ENCODE results near the gene TULP4.
"Not testable (repeated sequence)": the region's sequence is repeated elsewhere in the genome, so short reads cannot be mapped to it uniquely, and the experiment has no call there.

TULP4 gene

DNA sequence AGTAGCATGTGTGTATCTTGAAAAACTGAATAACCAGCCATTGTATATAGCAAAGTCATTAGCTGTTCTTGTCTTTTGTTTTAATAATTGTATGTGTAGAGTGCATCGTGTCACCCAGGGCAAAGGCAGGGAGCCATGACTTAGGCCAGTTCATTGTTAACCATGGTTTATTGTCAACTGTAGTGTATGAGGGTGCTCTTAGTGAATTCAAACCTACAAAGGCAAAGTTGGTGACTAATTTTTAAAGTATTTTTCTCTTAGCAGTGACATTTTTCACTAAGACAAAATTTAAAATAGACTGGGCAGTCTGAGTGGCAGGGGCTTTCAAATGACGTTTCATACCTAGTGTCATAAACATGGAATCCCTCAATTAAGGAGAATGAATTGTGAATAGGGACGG is 79.0 kb downstream of the TULP4 start:
- no peak for DNase-seq (ENCODE audit: low read depth)

DNA sequence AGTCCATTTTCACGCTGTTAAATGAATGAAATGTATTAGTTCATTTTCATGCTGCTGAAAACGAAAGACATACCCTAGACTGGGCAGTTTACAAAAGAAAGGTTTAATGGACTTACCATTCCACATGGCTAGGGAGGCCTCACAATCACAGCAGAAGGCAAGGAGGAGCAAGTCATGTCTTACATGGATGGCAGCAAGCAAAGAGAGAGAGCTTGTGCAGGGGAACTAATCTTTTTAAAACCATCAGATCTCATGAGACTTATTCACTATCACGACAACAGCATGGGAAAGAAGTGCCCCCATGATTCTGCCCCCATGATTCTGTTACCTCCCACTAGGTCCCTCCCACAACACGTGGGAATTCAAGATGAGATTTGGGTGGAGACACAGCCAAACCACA is 79.7 kb downstream of the TULP4 start:
- not testable (repeated sequence) for DNase-seq (ENCODE audit: low read depth)

DNA sequence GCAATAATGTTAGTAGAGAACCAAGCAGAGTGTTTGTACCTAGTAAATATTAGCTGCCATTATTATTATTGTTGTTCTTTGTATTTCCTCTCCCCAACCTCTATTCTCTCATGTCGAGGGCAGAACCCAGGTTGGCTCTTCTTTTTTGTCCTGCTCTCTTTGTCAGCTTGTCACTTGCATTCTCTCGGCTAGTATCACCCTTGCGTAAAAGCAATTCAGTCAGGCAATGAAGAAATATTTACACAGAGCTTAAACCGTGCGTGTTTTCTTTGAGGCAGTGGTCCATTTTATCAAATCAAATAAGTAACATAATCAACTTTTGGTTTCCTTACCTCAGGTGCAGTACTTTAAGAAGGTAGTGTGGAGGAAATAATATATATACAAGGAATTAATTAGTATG is 83.9 kb downstream of the TULP4 start:
- DNase-seq (ENCODE audit: low read depth) = no peak

DNA sequence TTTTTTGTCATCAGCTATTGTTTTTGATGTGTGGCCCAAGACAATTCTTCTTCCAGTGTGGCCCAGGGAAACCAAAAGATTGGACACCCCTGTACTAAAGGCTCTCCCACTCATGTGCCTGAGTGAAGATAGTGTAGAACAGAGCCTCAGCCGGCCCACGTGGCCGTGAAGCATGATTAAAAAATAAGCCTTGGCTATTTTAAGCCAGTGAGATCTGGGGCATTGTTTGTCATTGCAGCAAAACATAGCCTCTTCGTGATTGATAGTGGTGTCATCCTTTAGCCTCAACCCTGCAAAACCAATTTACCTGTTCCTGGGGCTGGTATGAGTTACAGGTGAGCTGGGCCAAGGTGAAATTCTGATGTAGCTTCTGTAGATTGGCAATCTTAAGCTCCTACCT is 85.3 kb downstream of the TULP4 start:
- no peak for DNase-seq (ENCODE audit: low read depth)

DNA sequence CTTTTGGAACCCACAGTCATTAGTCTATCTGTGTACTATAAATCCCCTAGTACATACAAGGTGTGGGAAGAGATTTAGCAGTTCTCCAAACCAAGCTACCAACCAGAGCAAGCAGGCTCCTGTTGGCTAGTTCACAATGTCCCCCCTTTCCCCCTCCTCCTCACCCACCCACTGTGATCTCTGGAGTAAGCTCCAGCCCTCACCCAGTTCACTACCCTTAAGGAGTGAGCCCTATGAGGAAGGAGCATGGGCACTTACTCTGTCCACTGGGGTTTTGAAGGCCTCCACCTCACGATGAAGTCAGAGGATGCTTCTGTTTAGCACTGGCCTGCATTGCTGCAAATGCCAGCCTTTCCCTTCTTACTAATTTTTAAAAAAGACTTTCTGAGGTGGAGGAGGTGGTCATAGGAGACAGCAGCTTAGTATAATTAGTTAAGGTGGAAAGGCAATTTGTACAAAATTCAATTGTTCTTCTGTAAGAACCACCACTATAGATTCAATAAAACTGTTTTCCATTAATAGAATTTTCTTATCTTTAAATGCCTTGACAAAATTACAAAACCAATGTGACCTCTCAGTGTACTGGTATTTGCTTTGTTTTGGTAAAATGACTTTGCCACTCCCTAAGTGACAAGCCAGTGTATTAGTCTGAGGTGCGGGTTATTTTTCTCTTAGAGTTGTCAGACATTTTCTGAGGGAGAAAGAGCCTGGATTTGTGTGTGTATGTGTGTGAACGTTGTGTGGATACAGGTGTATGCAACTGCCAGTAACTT is 86.2 kb downstream of the TULP4 start:
- DNase-seq (ENCODE audit: low read depth) = no peak

- DNase-seq (ENCODE audit: low read depth) = no peak
These were observed 86.9 kb downstream of the TULP4 start for GRCh38 chr6:158399040-158399700.

GRCh38 chr6:158402184-158402583 is 89.9 kb downstream of the TULP4 start:
- DNase-seq (ENCODE audit: low read depth) = no peak

- DNase-seq (ENCODE audit: low read depth) = not testable (repeated sequence)
These were observed 93.1 kb downstream of the TULP4 start for GRCh38 chr6:158405321-158405831.

DNA sequence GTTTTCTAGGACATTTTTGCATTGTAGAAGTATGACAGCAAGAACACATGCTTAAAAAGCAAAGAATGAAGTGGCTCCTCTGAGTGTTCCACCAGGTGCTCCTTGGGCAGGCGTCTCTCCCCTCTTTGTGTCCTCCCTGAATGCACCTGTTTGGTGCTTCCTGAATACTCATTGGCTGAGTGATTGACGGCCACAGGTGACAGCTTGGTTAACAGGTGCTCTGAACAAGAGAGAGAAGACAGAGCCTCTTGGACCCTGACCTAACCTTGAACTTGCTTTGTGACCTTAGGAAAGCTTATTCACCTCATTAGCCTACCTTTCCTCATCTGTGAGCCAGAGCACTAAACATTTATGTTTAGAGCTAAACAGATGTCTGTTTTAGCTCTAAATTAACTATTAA is 93.7 kb downstream of the TULP4 start:
- DNase-seq (ENCODE audit: low read depth) = no peak

- no peak for DNase-seq (ENCODE audit: low read depth)
These were observed 94.5 kb downstream of the TULP4 start for GRCh38 chr6:158406736-158407135.

DNA sequence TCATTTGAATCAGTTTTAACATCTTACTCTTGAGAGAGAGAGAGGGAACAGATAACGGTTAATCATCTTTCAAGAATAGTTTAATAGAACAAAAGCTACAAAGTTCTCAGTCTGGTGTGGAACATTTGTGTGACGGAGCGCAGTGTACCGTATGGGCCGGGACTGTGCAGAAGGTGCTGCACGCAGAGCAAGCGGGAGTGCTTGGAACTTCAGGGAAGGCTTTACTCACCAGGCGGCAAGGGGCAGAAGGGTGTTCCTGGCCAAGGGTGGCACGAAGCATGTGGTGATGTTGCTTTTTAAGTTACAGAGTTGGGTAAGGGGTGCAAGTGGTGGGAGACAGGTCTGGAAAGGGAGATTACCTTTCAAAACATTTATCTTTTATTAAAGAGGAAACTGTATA is 95.7 kb downstream of the TULP4 start:
- DNase-seq (ENCODE audit: low read depth) = no peak

DNA sequence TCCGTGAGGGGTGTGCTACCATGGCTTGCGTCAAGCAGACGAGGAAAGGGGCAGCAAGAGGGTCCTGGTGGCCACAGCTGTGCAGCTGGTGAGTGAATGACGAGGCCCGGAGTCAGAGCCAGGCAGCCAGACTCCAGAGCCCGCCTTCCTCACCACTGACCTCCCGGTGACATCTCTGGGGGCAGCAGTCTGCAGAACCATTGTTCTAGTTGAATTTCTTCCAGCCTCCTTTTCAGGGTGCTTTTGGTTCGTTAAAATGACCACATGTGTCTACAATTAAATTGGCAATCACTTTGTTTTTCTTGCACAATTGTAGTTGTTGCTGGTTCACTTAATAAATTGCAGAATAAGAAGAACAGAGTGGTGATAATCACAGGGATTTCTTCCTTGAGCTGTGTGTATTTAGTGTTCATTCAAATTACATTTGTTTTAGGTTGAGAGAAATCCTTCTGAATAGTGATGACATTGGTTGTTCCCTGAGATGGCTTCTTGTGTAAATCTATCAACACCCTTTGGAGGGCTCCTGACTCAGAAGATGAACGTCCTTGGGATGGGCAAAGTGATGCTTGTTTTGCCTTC is 96.4 kb downstream of the TULP4 start:
- DNase-seq (ENCODE audit: low read depth) = no peak

- DNase-seq (ENCODE audit: low read depth) = no peak
These were observed 97.2 kb downstream of the TULP4 start for GRCh38 chr6:158409451-158409850.

- no peak for DNase-seq (ENCODE audit: low read depth)
These were observed 98.5 kb downstream of the TULP4 start for GRCh38 chr6:158410784-158411183.

GRCh38 chr6:158411998-158412397 is 99.7 kb downstream of the TULP4 start:
- no peak for DNase-seq (ENCODE audit: low read depth)

DNA sequence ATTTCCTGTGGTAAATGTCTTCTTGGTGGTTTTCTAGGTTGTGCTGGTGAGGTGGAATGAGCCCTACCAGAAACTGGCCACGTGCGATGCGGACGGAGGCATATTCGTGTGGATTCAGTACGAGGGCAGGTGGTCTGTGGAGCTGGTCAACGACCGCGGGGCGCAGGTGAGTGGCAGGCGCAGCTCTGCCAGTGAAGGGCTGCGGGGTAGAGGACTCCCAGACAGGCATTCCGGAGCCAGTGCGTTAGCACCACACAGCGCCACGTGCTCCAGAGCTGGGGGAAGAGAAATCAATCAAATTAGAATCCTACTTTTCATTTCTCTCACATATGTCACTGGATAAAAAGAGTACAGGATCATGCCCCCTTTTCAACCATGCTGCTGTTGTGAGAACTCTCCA is 100.8 kb downstream of the TULP4 start:
- DNase-seq (ENCODE audit: low read depth) = no peak

DNA sequence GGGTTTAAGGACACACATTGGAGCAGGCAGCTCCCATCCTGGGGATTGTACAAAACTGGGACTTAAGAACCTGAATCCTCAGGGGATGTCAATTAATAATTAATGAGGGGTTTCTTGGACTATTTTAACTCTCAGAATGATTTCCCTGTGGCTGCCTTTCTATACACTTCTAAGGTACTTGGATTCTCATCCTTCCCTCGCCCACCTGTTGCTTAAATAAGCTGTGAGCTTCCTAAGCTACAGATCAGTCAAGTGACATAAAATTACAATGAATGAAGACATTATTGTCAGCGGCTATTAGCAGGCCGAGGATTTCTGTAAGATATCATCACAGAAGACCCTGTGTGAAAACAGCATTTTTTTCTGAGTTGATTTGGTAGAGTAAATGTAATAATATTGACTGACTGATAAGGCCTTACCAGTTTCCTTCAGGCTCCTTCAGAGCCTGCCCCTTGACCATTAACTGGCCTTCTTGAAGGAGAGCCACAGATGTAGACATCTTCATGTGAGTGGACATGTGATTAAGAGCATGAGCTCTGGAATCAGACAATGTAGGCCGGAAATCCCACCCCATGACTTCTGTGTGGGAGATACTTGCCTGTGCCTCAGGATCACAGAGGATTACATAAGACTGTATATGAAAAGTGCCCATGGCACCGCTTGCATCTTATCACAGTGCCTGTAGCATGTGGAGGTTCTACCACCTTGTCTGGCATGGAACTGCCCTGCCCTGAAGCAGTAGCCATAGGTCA is 101.7 kb downstream of the TULP4 start:
- DNase-seq (ENCODE audit: low read depth) = no peak

GRCh38 chr6:158414851-158415262 is 102.6 kb downstream of the TULP4 start:
- no peak for DNase-seq (ENCODE audit: low read depth)

DNA sequence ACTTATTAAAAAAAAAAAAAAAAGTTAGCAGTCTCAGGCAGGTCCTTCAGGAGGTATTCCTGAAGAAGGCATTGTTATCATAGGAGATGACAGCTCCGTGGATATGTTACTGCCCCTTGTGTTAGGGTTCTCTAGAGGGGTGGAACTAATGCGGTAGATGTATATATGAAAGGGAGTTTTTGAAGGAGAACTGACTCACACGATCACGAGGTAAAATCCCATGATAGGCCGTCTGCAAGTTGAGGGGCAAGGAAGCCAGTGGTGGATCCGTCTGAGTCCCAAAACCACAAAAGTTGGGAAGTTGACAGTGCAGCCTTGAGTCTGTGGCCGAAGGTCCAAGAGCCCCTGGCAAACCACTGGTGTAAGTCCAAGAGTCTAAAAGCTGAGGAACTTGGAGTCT is 103.4 kb downstream of the TULP4 start:
- no peak for DNase-seq (ENCODE audit: low read depth)

DNA sequence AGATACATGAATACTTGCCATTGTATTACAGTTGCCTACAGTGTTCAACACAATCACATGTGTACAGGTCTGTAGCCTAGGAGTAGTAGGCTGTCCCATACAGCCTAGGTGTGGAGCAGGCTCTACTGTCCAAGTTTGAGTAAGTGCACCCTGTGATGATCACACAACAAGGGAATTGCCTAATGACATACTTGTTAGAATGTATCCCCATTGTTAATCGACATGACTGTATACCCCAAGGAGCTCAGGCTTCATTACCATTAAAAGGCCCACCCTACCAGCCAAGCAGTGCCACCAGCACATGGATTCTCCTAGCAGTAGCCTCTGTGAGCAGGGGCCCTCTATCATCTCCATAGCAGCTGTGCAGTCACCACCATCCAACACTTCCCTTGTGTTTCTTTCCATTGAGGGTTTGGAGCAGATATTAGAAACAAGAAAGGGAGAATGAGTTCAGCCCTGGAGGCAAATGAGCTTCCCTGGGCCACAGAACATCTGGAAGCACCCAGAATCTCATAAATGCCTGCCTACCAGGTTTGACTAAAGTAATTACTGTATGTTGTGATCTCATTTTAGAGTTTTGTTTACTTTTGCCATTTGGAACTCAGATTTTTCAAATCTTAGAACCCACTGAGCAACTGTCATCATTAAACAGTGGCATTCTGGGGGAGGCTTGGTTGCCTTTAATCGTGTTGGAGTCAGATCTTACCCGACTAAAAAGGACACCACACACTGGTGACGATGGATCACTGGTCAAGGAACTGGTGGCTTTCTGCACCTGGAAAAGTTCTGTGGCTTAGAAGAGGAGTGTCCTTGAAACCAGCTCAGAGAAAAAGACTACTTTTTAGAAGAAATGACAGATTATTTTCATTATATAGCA is 104.9 kb downstream of the TULP4 start:
- no peak for DNase-seq (ENCODE audit: low read depth)

- no peak for DNase-seq (ENCODE audit: low read depth)
These were observed 105.5 kb downstream of the TULP4 start for GRCh38 chr6:158417760-158418098.

DNA sequence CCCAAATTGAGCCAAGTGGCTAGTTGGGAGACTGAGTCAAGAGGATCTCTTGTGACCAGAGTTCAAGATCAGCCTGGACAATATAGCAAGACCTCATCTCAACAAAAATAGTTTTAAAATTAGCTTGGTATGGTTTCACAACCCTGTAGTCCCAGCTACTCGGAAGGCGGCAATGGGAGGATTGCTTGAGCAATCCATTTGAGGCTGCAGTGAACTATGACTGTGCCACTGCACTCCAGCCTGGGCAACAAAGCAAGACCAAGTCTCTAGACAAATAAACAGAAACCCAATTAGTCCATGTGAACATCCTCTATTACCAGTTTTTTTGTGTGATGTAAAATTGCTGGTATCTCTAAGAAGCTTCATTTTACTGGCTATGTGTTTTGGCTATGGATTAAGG is 106.2 kb downstream of the TULP4 start:
- DNase-seq (ENCODE audit: low read depth) = no peak

All from activated T-cell treated with anti-CD3 and anti-CD28 coated beads for 48 hours (primary cell).